Neural cell (in vitro differentiated cells): ENCODE results near the gene PRKCG. TPM values are rescaled to one million over a fixed set of nuclear protein-coding genes. Genes with fewer than 3 reads are reported as not detected.

Experiments used
- H2AFZ ChIP-seq: fragments of 200-600, 300-800 bp; sonication (generic), shearing (Covaris generic); 2 replicates; pipeline ENCODE4 v1.6.0; 2014; ENCODE audit warnings: low read depth, mild to moderate bottlenecking, antibody characterized with exemption, low read length, moderate library complexity
- H3F3A ChIP-seq: fragments of 200-600 bp; shearing (Covaris generic); 2 replicates; pipeline ENCODE4 v1.6.1; 2016; ENCODE audit warnings: mild to moderate bottlenecking, moderate library complexity, mixed read lengths, antibody characterized with exemption, low read length; ENCODE audit not compliant: insufficient read depth, poor library complexity, severe bottlenecking
- H3K27ac ChIP-seq: fragments of 200-600, 300-800 bp; sonication (generic), shearing (Covaris generic); 2 replicates; pipeline ENCODE4 v1.5.1; 2014; ENCODE audit warnings: mild to moderate bottlenecking, low read length, moderate library complexity
- H3K27me3 ChIP-seq: fragments of 300-800, 200-600 bp; sonication (generic), shearing (Covaris generic); 2 replicates; pipeline ENCODE4 v1.6.0; 2014; ENCODE audit warnings: mild to moderate bottlenecking, low read depth, low read length, moderate library complexity; ENCODE audit not compliant: insufficient read depth
- H3K36me3 ChIP-seq: fragments of 300-800, 200-600 bp; sonication (generic), shearing (Covaris generic); 2 replicates; pipeline ENCODE4 v1.5.1; 2014; ENCODE audit warnings: mild to moderate bottlenecking, antibody characterized with exemption, low read length, moderate library complexity; ENCODE audit not compliant: insufficient read depth
- H3K4me2 ChIP-seq: fragments of 300-800, 200-600 bp; sonication (generic), shearing (Covaris generic); 2 replicates; pipeline ENCODE4 v1.6.0; 2014; ENCODE audit warnings: mild to moderate bottlenecking, low read length
- H3K4me3 ChIP-seq: fragments of 300-800, 200-600 bp; sonication (generic), shearing (Covaris generic); 2 replicates; pipeline ENCODE4 v1.5.1; 2014; ENCODE audit warnings: mild to moderate bottlenecking, low read length, moderate library complexity
- H3K79me2 ChIP-seq: fragments of 200-600 bp; shearing (Covaris generic); replicated peaks from 2 replicates; pipeline ENCODE4 v1.6.0; 2014; ENCODE audit warnings: mild to moderate bottlenecking, low read length, moderate library complexity; ENCODE audit not compliant: insufficient read depth
- H3K9ac ChIP-seq: fragments of 300-800, 200-600 bp; sonication (generic), shearing (Covaris generic); 2 replicates; pipeline ENCODE4 v1.6.1; 2016; ENCODE audit warnings: mild to moderate bottlenecking, low read length, mixed read lengths
- H3K9me2 ChIP-seq: fragments of 200-600 bp; shearing (Covaris generic); 2 replicates; pipeline ENCODE4 v1.6.1; 2016; ENCODE audit warnings: mild to moderate bottlenecking, low read length, mixed read lengths; ENCODE audit not compliant: insufficient read depth
- H3K9me3 ChIP-seq: fragments of 200-600, 300-800 bp; sonication (generic), shearing (Covaris generic); 2 replicates; pipeline ENCODE4 v1.6.1; 2016; ENCODE audit warnings: mild to moderate bottlenecking, mixed run types, low read length, moderate library complexity, mixed read lengths
- H4K20me1 ChIP-seq: fragments of 200-600 bp; shearing (Covaris generic); 2 replicates; pipeline ENCODE4 v1.6.1; 2016; ENCODE audit warnings: mild to moderate bottlenecking, mixed run types; ENCODE audit not compliant: insufficient read depth
- CTCF ChIP-seq: fragments of 450-650 bp; IDR thresholded peaks from 2 replicates; pipeline ENCODE4 v1.5.1; 2014; ENCODE audit warnings: antibody characterized with exemption, mild to moderate bottlenecking, moderate library complexity; ENCODE audit not compliant: poor library complexity, severe bottlenecking
- EP300 ChIP-seq: fragments of 450-650 bp; conservative IDR thresholded peaks from 2 replicates; pipeline ENCODE4 v1.6.1; 2014; ENCODE audit warnings: antibody characterized with exemption, mild to moderate bottlenecking, moderate library complexity; ENCODE audit not compliant: poor library complexity, severe bottlenecking
- EZH2 ChIP-seq: fragments of 200-600, 300-800 bp; shearing (Covaris generic), sonication (generic); IDR thresholded peaks from 2 replicates; pipeline ENCODE4 v1.6.1; 2014; ENCODE audit warnings: antibody characterized with exemption, low read length, borderline replicate concordance, mild to moderate bottlenecking; ENCODE audit not compliant: insufficient read depth, poor library complexity, severe bottlenecking
- MXI1 ChIP-seq: fragments of 450-650 bp; conservative IDR thresholded peaks from 2 replicates; pipeline ENCODE4 v1.6.1; 2014; ENCODE audit warnings: antibody characterized with exemption, mild to moderate bottlenecking; ENCODE audit not compliant: poor library complexity, severe bottlenecking
- POLR2AphosphoS5 ChIP-seq: IDR thresholded peaks from 2 replicates; pipeline ENCODE4 v1.6.1; 2012
- RAD21 ChIP-seq: fragments of 450-650 bp; conservative IDR thresholded peaks from 2 replicates; pipeline ENCODE4 v1.6.1; 2014; ENCODE audit warnings: antibody characterized with exemption, mild to moderate bottlenecking, moderate library complexity
- REST ChIP-seq: IDR thresholded peaks from 2 replicates; pipeline ENCODE4 v1.6.1; 2012; ENCODE audit warnings: borderline replicate concordance
- SMC3 ChIP-seq: fragments of 450-650 bp; conservative IDR thresholded peaks from 2 replicates; pipeline ENCODE4 v1.6.1; 2014; ENCODE audit warnings: antibody characterized with exemption, mild to moderate bottlenecking, moderate library complexity; ENCODE audit not compliant: poor library complexity
- TAF1 ChIP-seq: IDR thresholded peaks from 2 replicates; pipeline ENCODE4 v1.6.1; 2012; ENCODE audit warnings: low read depth
- polyA plus RNA-seq: library from polyadenylated mRNA; depleted of rRNA; stranded (reverse); fragments of >200 nt; gene quantifications from 2 replicates; pipeline ENCODE4 v1.2.3, GENCODE V29; 2014

The PRKCG gene
- polyA plus RNA-seq, 1 donor from 2014 or later: 0.99 TPM

- peaks cover 11% of the 10 kb centered on the region for H3K79me2 ChIP-seq
- peaks cover 14% of the 10 kb centered on the region for H4K20me1 ChIP-seq
- peak within 1 kb of the TSS; percentile 85 for H3K27ac ChIP-seq
- peak within 1 kb of the TSS; percentile 90 for H2AFZ ChIP-seq
- peak within 1 kb of the TSS; percentile 97 for H3K4me2 ChIP-seq
- TF ChIP-seq REST: peak; percentile 56
- TF ChIP-seq TAF1: no peak
- no peak for TF ChIP-seq RAD21
- TF ChIP-seq EP300: peak; percentile 96
- TF ChIP-seq CTCF: no peak
- TF ChIP-seq EZH2: no peak
- TF ChIP-seq SMC3: no peak
- no peak for TF ChIP-seq POLR2AphosphoS5
- peak; percentile 77 for TF ChIP-seq MXI1
- H3K9me2 ChIP-seq: no peaks in the 10 kb centered on the region
- no peaks in the 10 kb centered on the region for H3K9me3 ChIP-seq
- H3K9ac ChIP-seq: peak within 1 kb of the TSS; percentile 87
- no peaks in the 10 kb centered on the region for H3K27me3 ChIP-seq
- H3K36me3 ChIP-seq: no peaks in the 10 kb centered on the region
- no peaks in the 10 kb centered on the region for H3F3A ChIP-seq
- peak within 1 kb of the TSS; percentile 88 for H3K4me3 ChIP-seq
These were observed 14.5 kb upstream of the PRKCG start, which contains the start of gene MYADM for GRCh38 chr19:53867225-53868090. Gene MYADM, plus strand, starts transcription at chr19:53867883. Its CDS starts 5,647 bp downstream, at chr19:53873530.

- H4K20me1 ChIP-seq: peaks cover 14% of the 10 kb centered on the region
- H3K9me2 ChIP-seq: no peaks in the 10 kb centered on the region
- H3K4me3 ChIP-seq: peak overlapping the region; percentile 88
- TF ChIP-seq RAD21 (no peak), TAF1 (no peak), MXI1 (no peak), EZH2 (no peak), SMC3 (no peak), CTCF (no peak), POLR2AphosphoS5 (no peak), REST (no peak), EP300 (no peak)
- peak overlapping the region; percentile 97 for H3K4me2 ChIP-seq
- peaks cover 11% of the 10 kb centered on the region for H3K79me2 ChIP-seq
- no peaks in the 10 kb centered on the region for H3F3A ChIP-seq
- H3K27ac ChIP-seq: peak overlapping the region; percentile 85
- H2AFZ ChIP-seq: no peak overlapping the region
- peak overlapping the region; percentile 83 for H3K9ac ChIP-seq
- H3K27me3 ChIP-seq: no peaks in the 10 kb centered on the region
- no peaks in the 10 kb centered on the region for H3K36me3 ChIP-seq
- H3K9me3 ChIP-seq: no peaks in the 10 kb centered on the region
These were observed 13.7 kb upstream of the PRKCG start for GRCh38 chr19:53868091-53868891.
